ENCODE measurements around the gene IGFLR1. TPM values are rescaled to one million over a fixed set of nuclear protein-coding genes. Genes with fewer than 3 reads are reported as not detected.
"Not testable (repeated sequence)": the region's sequence is repeated elsewhere in the genome, so short reads cannot be mapped to it uniquely, and the experiment has no call there.

Gene IGFLR1
- total and polyA plus RNA-seq, 3 experiments from 2014 or later = 96.7 to 110 (median 108) TPM

- ChIA-PET CTCF (no interaction called here), POLR2A (no interaction called here)
- no peaks in the 10 kb centered on the region for H3K9me3 ChIP-seq (ENCODE audit: low read length)
- DNase-seq = no peak
- H3K27ac ChIP-seq (ENCODE audit: low read depth, low read length) = no peak overlapping the region
- Mint-ChIP-seq H3K4me3 (no peak overlapping the region), H3K36me3 (peaks cover 5 to 91% (median 15%) of the 10 kb centered on the region in 3 donors), H3K4me1 (peaks cover 1 to 11% (median 4%) of the 10 kb centered on the region in 3 donors), H3K9me3 (no peaks in the 10 kb centered on the region), H3K27ac (peak overlapping the region in 2 of 8 donors; percentile 58 to 74), H3K27me3 (no peaks in the 10 kb centered on the region)
- no peaks in the 10 kb centered on the region for H3K27me3 ChIP-seq (ENCODE audit: insufficient read depth, low read length, poor library complexity, severe bottlenecking)
- no peaks in the 10 kb centered on the region for H3K4me1 ChIP-seq (ENCODE audit: insufficient read depth, low read length)
- peaks cover 80% of the 10 kb centered on the region for H3K36me3 ChIP-seq (ENCODE audit: insufficient read depth, low read length)
- H3K4me3 ChIP-seq (ENCODE audit: low read length) = no peak overlapping the region
These were observed 16.9 kb downstream of the IGFLR1 start for GRCh38 chr19:35725216-35725861.

DNA sequence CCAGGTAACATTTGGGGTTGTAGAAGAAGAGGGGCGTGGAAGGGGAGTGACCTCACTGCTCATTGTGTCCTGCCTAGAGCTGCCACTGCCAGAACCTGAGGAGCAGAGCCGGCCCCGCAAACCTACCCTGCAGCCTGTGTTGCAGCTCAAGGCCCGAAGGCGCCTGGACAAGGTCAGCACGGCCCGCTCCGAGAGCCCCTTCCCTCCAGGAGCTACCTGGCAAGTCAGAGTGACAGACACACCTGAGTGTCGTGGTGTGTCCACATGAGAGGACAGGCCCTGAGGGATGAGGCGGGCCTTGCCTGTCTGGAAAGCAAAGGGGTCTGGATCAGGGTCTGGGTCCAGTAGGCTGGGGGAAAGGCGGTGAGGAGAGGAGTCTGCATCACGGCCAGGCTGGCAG lies 17.7 kb downstream of the IGFLR1 start:
- Mint-ChIP-seq H3K27ac (peak overlapping the region in 1 of 8 donors; percentile 75), H3K36me3 (peaks cover 5 to 91% (median 14%) of the 10 kb centered on the region in 3 donors), H3K4me1 (peaks cover 5 to 15% (median 6%) of the 10 kb centered on the region in 3 donors), H3K4me3 (no peak overlapping the region), H3K9me3 (no peaks in the 10 kb centered on the region), H3K27me3 (no peaks in the 10 kb centered on the region)
- DNase-seq = no peak
- Histone ChIP-seq H3K9me3 (ENCODE audit: low read length) (no peaks in the 10 kb centered on the region), H3K36me3 (ENCODE audit: insufficient read depth, low read length) (peaks cover 72% of the 10 kb centered on the region), H3K27me3 (ENCODE audit: insufficient read depth, low read length, poor library complexity, severe bottlenecking) (no peaks in the 10 kb centered on the region), H3K4me3 (ENCODE audit: low read length) (no peak overlapping the region), H3K4me1 (ENCODE audit: insufficient read depth, low read length) (peaks cover 5% of the 10 kb centered on the region), H3K27ac (ENCODE audit: low read depth, low read length) (no peak overlapping the region)
- ChIA-PET POLR2A (interaction anchor here (1.2 kb wide), 1 partner anchor 17 kb away, joined by 3 read pairs; the partner anchor contains the start of gene IGFLR1), CTCF (interaction anchor here (1.4 kb wide), 1 partner anchor 12 kb away, joined by 3 read pairs; no protein-coding TSS in a partner anchor)

DNA sequence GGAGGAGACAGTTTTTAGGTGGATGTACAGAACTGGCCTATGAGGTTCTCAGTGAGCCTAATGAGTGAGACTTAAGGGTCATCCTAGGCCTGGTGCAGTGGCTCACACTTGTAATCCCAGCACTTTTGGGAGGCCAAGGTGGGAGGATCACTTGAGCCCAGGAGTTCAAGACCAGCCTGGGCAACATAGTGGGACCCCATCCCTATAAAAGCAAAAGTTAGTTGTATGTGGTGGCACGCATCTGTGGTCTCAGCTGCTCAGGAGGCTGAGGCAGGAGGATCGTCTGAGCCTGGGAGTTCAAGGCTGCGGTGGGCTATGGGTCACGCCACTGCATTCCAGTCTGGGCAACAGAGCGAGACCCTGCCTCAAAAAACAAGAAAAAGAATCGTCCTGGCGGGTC lies 18.1 kb downstream of the IGFLR1 start:
- H3K27me3 ChIP-seq (ENCODE audit: insufficient read depth, low read length, poor library complexity, severe bottlenecking); H3K9me3 ChIP-seq (ENCODE audit: low read length); H3K27me3 Mint-ChIP-seq; H3K4me3 Mint-ChIP-seq; H3K4me1 ChIP-seq (ENCODE audit: insufficient read depth, low read length); H3K9me3 Mint-ChIP-seq; DNase-seq; H3K27ac ChIP-seq (ENCODE audit: low read depth, low read length); H3K4me3 ChIP-seq (ENCODE audit: low read length): not testable (repeated sequence)
- peak overlapping the region in 1 of 8 donors; percentile 75 for H3K27ac Mint-ChIP-seq
- H3K36me3 Mint-ChIP-seq = peaks cover 5 to 89% (median 10%) of the 10 kb centered on the region in 3 donors
- CTCF ChIA-PET = interaction anchor here (1.4 kb wide), 1 partner anchor 12 kb away, joined by 3 read pairs; no protein-coding TSS in a partner anchor
- peaks cover 9 to 20% (median 11%) of the 10 kb centered on the region in 3 donors for H3K4me1 Mint-ChIP-seq
- peaks cover 68% of the 10 kb centered on the region for H3K36me3 ChIP-seq (ENCODE audit: insufficient read depth, low read length)
- POLR2A ChIA-PET = interaction anchor here (1.2 kb wide), 1 partner anchor 18 kb away, joined by 3 read pairs; the partner anchor contains the start of gene IGFLR1

GRCh38 chr19:35723671-35724070 lies 18.6 kb downstream of the IGFLR1 start:
- no peaks in the 10 kb centered on the region for H3K9me3 Mint-ChIP-seq
- peaks cover 12 to 24% (median 12%) of the 10 kb centered on the region in 3 donors for H3K4me1 Mint-ChIP-seq
- no peak overlapping the region for H3K4me3 Mint-ChIP-seq
- no peaks in the 10 kb centered on the region for H3K27me3 Mint-ChIP-seq
- peak overlapping the region in 1 of 8 donors; percentile 75 for H3K27ac Mint-ChIP-seq
- H3K4me3 ChIP-seq (ENCODE audit: low read length) = no peak overlapping the region
- peaks cover 5 to 85% (median 8%) of the 10 kb centered on the region in 3 donors for H3K36me3 Mint-ChIP-seq
- H3K36me3 ChIP-seq (ENCODE audit: insufficient read depth, low read length) = peaks cover 63% of the 10 kb centered on the region
- ChIA-PET CTCF (interaction anchor here (0.7 to 1.4 kb wide), 3 partner anchors 13 to 17 kb away, joined by 3 to 4 read pairs (median 3); no protein-coding TSS in a partner anchor), POLR2A (interaction anchor here (1.2 kb wide), 1 partner anchor 18 kb away, joined by 3 read pairs; the partner anchor contains the start of gene IGFLR1)
- H3K27ac ChIP-seq (ENCODE audit: low read depth, low read length) = no peak overlapping the region
- H3K4me1 ChIP-seq (ENCODE audit: insufficient read depth, low read length) = peaks cover 14% of the 10 kb centered on the region
- no peaks in the 10 kb centered on the region for H3K9me3 ChIP-seq (ENCODE audit: low read length)
- no peak for DNase-seq
- H3K27me3 ChIP-seq (ENCODE audit: insufficient read depth, low read length, poor library complexity, severe bottlenecking) = no peaks in the 10 kb centered on the region

DNA sequence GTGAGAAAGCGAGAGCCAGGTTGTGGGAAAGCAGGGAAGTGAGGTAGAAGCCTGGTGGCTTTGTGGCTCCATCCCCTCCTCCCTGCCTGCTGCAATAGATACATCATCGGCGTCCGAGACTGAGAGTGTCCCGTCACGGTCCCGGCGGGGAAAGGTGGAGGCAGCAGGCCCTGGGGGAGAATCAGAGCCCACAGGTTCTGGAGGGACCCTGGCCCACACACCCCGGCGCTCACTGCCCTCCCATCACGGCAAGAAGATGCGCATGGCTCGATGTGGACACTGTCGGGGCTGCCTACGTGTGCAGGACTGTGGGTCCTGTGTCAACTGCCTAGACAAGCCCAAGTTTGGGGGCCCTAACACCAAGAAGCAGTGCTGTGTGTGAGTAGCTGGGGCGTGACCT lies 19.4 kb downstream of the IGFLR1 start:
- CTCF ChIA-PET = interaction anchor here (0.7 to 1.4 kb wide), 3 partner anchors 14 to 17 kb away, joined by 3 to 4 read pairs (median 3); no protein-coding TSS in a partner anchor
- peaks cover 5 to 80% (median 8%) of the 10 kb centered on the region in 3 donors for H3K36me3 Mint-ChIP-seq

GRCh38 chr19:35722461-35722860 lies 19.8 kb downstream of the IGFLR1 start:
- H3K27ac Mint-ChIP-seq = peak overlapping the region in 1 of 8 donors; percentile 87

More for the DNA sequence above, 19.4 kb downstream of the IGFLR1 start:
- Mint-ChIP-seq H3K27ac (peak overlapping the region in 1 of 8 donors; percentile 87), H3K27me3 (no peaks in the 10 kb centered on the region), H3K4me1 (peaks cover 12 to 28% (median 13%) of the 10 kb centered on the region in 3 donors), H3K4me3 (no peak overlapping the region), H3K9me3 (no peaks in the 10 kb centered on the region)
- Histone ChIP-seq H3K36me3 (ENCODE audit: insufficient read depth, low read length) (peaks cover 57% of the 10 kb centered on the region), H3K27ac (ENCODE audit: low read depth, low read length) (no peak overlapping the region), H3K4me1 (ENCODE audit: insufficient read depth, low read length) (peaks cover 15% of the 10 kb centered on the region), H3K27me3 (ENCODE audit: insufficient read depth, low read length, poor library complexity, severe bottlenecking) (no peaks in the 10 kb centered on the region), H3K9me3 (ENCODE audit: low read length) (no peaks in the 10 kb centered on the region), H3K4me3 (ENCODE audit: low read length) (no peak overlapping the region)
- POLR2A ChIA-PET = no interaction called here
- no peak for DNase-seq

DNA sequence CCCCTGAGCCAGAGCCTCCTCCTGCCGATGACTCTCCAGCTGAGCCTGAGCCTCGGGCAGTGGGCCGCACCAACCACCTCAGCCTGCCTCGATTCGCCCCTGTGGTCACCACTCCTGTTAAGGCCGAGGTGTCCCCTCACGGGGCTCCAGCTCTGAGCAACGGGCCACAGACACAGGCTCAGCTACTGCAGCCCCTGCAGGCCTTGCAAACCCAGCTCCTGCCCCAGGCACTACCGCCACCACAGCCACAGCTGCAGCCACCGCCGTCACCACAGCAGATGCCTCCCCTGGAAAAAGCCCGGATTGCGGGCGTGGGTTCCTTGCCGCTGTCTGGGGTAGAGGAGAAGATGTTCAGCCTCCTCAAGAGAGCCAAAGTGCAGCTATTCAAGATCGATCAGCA lies 20.9 kb downstream of the IGFLR1 start:
- Histone ChIP-seq H3K36me3 (ENCODE audit: insufficient read depth, low read length) (peaks cover 43% of the 10 kb centered on the region), H3K27me3 (ENCODE audit: insufficient read depth, low read length, poor library complexity, severe bottlenecking) (no peaks in the 10 kb centered on the region), H3K4me1 (ENCODE audit: insufficient read depth, low read length) (peaks cover 17% of the 10 kb centered on the region), H3K27ac (ENCODE audit: low read depth, low read length) (no peak overlapping the region), H3K9me3 (ENCODE audit: low read length) (no peaks in the 10 kb centered on the region), H3K4me3 (ENCODE audit: low read length) (no peak overlapping the region)
- Mint-ChIP-seq H3K4me3 (peak overlapping the region in 1 of 7 donors; percentile 28), H3K36me3 (peaks cover 5 to 74% (median 7%) of the 10 kb centered on the region in 3 donors), H3K9me3 (no peaks in the 10 kb centered on the region), H3K4me1 (peaks cover 16 to 32% (median 17%) of the 10 kb centered on the region in 3 donors), H3K27ac (no peak overlapping the region), H3K27me3 (no peaks in the 10 kb centered on the region)
- DNase-seq = no peak
- ChIA-PET POLR2A (interaction anchor here (0.5 kb wide), 1 partner anchor 30 kb away, joined by 3 read pairs; no protein-coding TSS in a partner anchor), CTCF (interaction anchor here (0.6 to 0.7 kb wide), 2 partner anchors 10 to 257 kb away, joined by 3 to 4 read pairs; no protein-coding TSS in a partner anchor)

More at GRCh38 chr19:35722461-35722860, 19.8 kb downstream of the IGFLR1 start:
- Mint-ChIP-seq H3K9me3 (no peaks in the 10 kb centered on the region), H3K27me3 (no peaks in the 10 kb centered on the region), H3K4me3 (no peak overlapping the region), H3K36me3 (peaks cover 5 to 76% (median 7%) of the 10 kb centered on the region in 3 donors), H3K4me1 (peaks cover 12 to 28% (median 13%) of the 10 kb centered on the region in 3 donors)
- Histone ChIP-seq H3K36me3 (ENCODE audit: insufficient read depth, low read length) (peaks cover 53% of the 10 kb centered on the region), H3K4me1 (ENCODE audit: insufficient read depth, low read length) (peaks cover 15% of the 10 kb centered on the region), H3K9me3 (ENCODE audit: low read length) (no peaks in the 10 kb centered on the region), H3K27me3 (ENCODE audit: insufficient read depth, low read length, poor library complexity, severe bottlenecking) (no peaks in the 10 kb centered on the region), H3K27ac (ENCODE audit: low read depth, low read length) (no peak overlapping the region), H3K4me3 (ENCODE audit: low read length) (no peak overlapping the region)
- ChIA-PET CTCF (no interaction called here), POLR2A (no interaction called here)
- no peak for DNase-seq

DNA sequence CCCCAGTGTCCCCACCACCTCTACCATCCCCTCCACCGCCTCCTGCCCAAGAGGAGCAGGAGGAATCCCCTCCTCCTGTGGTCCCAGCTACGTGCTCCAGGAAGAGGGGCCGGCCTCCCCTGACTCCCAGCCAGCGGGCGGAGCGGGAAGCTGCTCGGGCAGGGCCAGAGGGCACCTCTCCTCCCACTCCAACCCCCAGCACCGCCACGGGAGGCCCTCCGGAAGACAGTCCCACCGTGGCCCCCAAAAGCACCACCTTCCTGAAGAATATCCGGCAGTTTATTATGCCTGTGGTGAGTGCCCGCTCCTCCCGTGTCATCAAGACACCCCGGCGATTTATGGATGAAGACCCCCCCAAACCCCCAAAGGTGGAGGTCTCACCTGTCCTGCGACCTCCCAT lies 21.6 kb downstream of the IGFLR1 start:
- H3K27ac Mint-ChIP-seq = peak overlapping the region in 1 of 8 donors; percentile 58
- Histone ChIP-seq H3K4me1 (ENCODE audit: insufficient read depth, low read length) (peaks cover 25% of the 10 kb centered on the region), H3K27ac (ENCODE audit: low read depth, low read length) (no peak overlapping the region), H3K36me3 (ENCODE audit: insufficient read depth, low read length) (peaks cover 36% of the 10 kb centered on the region), H3K9me3 (ENCODE audit: low read length) (no peaks in the 10 kb centered on the region), H3K4me3 (ENCODE audit: low read length) (no peak overlapping the region), H3K27me3 (ENCODE audit: insufficient read depth, low read length, poor library complexity, severe bottlenecking) (no peaks in the 10 kb centered on the region)
- DNase-seq = no peak
- peaks cover 5 to 67% (median 7%) of the 10 kb centered on the region in 3 donors for H3K36me3 Mint-ChIP-seq
- H3K27me3 Mint-ChIP-seq = peaks cover 0 to 2% of the 10 kb centered on the region in 2 donors
- H3K9me3 Mint-ChIP-seq = no peaks in the 10 kb centered on the region
- POLR2A ChIA-PET = interaction anchor here (1.7 kb wide), 1 partner anchor 25 kb away, joined by 4 read pairs; the partner anchor contains the start of genes PSENEN and U2AF1L4
- CTCF ChIA-PET = interaction anchor here (0.9 kb wide), 1 partner anchor 17 kb away, joined by 4 read pairs; no protein-coding TSS in a partner anchor
- H3K4me3 Mint-ChIP-seq = no peak overlapping the region
- peaks cover 24 to 39% (median 24%) of the 10 kb centered on the region in 3 donors for H3K4me1 Mint-ChIP-seq
